ENCODE data around the gene SENP6. TPM values are rescaled to one million over a fixed set of nuclear protein-coding genes. Genes with fewer than 3 reads are reported as not detected.

The SENP6 gene, protein sequence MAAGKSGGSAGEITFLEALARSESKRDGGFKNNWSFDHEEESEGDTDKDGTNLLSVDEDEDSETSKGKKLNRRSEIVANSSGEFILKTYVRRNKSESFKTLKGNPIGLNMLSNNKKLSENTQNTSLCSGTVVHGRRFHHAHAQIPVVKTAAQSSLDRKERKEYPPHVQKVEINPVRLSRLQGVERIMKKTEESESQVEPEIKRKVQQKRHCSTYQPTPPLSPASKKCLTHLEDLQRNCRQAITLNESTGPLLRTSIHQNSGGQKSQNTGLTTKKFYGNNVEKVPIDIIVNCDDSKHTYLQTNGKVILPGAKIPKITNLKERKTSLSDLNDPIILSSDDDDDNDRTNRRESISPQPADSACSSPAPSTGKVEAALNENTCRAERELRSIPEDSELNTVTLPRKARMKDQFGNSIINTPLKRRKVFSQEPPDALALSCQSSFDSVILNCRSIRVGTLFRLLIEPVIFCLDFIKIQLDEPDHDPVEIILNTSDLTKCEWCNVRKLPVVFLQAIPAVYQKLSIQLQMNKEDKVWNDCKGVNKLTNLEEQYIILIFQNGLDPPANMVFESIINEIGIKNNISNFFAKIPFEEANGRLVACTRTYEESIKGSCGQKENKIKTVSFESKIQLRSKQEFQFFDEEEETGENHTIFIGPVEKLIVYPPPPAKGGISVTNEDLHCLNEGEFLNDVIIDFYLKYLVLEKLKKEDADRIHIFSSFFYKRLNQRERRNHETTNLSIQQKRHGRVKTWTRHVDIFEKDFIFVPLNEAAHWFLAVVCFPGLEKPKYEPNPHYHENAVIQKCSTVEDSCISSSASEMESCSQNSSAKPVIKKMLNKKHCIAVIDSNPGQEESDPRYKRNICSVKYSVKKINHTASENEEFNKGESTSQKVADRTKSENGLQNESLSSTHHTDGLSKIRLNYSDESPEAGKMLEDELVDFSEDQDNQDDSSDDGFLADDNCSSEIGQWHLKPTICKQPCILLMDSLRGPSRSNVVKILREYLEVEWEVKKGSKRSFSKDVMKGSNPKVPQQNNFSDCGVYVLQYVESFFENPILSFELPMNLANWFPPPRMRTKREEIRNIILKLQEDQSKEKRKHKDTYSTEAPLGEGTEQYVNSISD
- total RNA-seq = 43.6 and 52.2 TPM in 2 replicates

DNA sequence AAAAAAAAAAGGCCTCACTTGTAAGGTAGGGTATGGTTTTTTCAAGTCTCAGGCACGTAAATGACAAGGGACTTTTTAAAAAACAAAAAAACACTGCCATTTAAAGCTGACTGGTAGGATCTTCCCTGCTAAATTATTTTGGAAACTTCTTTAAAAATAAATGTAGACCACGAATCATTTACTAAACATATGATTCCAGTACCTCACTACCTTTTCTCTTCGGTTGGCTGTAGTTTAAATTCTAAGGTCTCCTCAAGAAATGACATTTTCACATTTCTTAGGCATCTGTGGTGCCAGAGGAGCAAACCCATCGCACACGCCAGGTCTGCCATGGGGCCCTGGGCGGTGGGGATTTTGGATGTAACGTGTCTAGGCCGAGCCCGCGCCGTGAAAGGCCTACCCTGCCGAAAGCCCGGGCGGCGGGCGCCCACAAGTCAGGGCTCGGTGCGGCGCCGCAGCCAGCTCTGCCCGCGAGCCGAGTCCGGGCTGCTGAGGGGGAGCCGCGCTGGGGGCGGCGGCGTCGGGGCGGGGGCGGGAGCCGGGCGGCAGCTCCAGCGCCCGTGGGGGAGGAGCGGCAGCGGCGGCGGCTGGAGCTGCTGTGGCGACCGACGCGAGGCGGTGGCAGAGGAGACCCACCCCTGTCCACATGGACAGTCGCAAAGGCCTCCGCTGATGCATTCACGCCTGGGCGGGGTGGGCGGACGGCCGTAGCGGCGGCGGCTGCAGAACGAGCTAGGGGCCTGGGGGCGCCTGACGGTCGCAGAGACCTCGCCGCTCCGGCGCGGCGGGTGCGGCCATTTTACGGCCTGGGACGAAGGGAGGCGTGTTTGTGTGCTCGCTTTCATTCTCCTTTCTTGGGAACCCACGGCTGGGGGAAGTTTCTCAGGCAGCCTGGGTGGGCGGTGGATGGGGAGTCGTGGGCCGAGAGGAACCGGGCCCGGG is at the start of gene SENP6:
TSS of gene SENP6 (plus strand) at position 577 of the 942 bp plus-strand sequence. CDS start 645 bp downstream, outside the sequence.

DNA sequence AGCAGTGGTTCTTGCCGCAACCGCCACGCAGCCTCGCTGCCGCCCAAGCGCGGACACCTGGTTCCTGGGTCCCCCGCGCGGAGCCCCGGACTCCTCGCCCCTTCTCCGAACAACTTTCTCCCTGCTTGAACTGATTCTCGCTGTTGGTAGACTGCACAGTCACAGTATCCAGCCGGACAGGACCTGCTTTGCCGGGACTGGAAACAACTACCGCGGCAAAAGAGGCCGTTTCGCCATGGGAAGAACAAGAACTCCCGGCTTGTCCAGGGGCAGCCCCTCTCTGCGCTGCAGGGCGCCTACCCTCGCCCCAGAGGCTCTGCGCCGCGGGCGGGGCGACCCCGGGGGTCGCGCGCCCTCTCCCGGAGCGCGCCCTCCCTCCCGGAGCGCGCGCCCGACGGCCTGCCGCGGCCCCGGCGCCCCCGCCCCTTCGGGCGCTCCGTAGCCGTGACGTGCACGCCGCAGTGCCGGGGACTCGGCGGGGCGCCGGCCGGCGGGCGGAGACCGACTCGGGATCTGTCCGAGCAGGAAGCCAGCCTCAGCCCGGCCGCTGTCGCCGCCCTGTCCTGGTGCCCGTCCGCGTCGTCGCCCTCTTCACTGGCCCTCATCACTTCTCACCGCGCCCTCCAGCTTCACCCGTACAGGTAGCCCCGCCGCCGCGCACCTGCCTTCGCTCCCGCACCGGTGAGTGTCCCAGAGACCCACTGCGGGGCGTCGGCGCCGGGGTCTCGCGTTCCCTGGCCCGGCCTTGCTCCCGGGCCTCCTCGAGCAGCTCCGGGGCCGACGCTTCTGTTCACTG is 147.3 kb downstream of the SENP6 start, which contains the start of gene MYO6:
TSS of gene MYO6 (plus strand) at position 497 of the 796 bp plus-strand sequence. CDS start 68,309 bp downstream, outside the sequence.

Other genes starting within 250 kb of the SENP6 start
- gene FILIP1, start 108.1 kb upstream of the SENP6 start, total RNA-seq = under 0.01 TPM in 2 replicates
- gene MYO6, start 147.4 kb downstream of the SENP6 start, total RNA-seq = 18.1 and 25.1 TPM in 2 replicates